ENCODE measurements around the gene CDKAL1.
"Not testable (repeated sequence)": the region's sequence is repeated elsewhere in the genome, so short reads cannot be mapped to it uniquely, and the experiment has no call there.

CDKAL1 gene

DNA sequence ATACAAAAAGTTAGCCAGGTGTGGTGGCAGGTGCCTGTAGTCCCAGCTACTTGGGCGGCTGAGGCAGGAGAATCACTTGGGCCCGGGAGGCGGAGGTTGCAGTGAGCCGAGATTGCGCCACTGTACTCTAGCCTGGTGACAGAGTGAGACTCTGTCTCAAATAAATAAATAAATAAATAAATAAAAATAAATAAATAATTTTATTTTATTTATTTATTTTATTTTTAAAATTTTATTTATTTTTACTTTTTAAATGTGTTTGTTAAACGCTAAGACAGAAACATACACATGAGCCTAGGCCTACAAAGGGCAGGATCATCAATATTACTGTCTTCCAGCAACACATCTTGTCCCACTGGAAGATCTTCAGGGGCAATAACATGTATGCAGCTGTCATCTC, 111.3 kb downstream of the CDKAL1 start:
- H3K27ac ChIP-seq (ENCODE audit: low read length, poor library complexity, severe bottlenecking); H3K14ac ChIP-seq (ENCODE audit: low read length in 2 of 2); H3K18ac ChIP-seq (ENCODE audit: low read depth in 1 of 2, low read length in 2 of 2); H3K4ac ChIP-seq (ENCODE audit: low read depth in 1 of 2, low read length in 2 of 2); H4K8ac ChIP-seq (ENCODE audit: low read length); H2BK5ac ChIP-seq (ENCODE audit: low read depth, low read length, poor library complexity, severe bottlenecking); H3K27me3 ChIP-seq (ENCODE audit: control insufficient read depth in 1 of 2, insufficient read depth in 1 of 2, low read length in 2 of 2); H3K79me1 ChIP-seq (replicated peaks; ENCODE audit: low read length, poor library complexity, severe bottlenecking); H3K4me2 ChIP-seq (ENCODE audit: low read length, poor library complexity, severe bottlenecking); H3K36me3 ChIP-seq (ENCODE audit: control insufficient read depth in 1 of 2, insufficient read depth in 2 of 2, low read depth in 1 of 2, low read length in 2 of 2); H3K4me3 ChIP-seq (ENCODE audit: insufficient read depth in 1 of 2, low read depth in 1 of 2, low read length in 2 of 2); H2BK12ac ChIP-seq (ENCODE audit: low read length in 2 of 2); H3K4me1 ChIP-seq (ENCODE audit: control insufficient read depth, insufficient read depth, low read depth, low read length); DNase-seq; H2BK120ac ChIP-seq (ENCODE audit: low read depth, low read length); H4K91ac ChIP-seq (ENCODE audit: low read length); H2AK5ac ChIP-seq (ENCODE audit: low read length, severe bottlenecking); H3K23ac ChIP-seq (ENCODE audit: low read length in 2 of 2); H2AFZ ChIP-seq (ENCODE audit: low read depth, low read length); H2BK15ac ChIP-seq (ENCODE audit: low read depth, poor library complexity, severe bottlenecking); H3K9me3 ChIP-seq (ENCODE audit: control insufficient read depth, low read length); H3K9ac ChIP-seq (ENCODE audit: low read length): not testable (repeated sequence)
- WGBS, result 79% methylated on average over 2 of the region's 6 CpGs

DNA sequence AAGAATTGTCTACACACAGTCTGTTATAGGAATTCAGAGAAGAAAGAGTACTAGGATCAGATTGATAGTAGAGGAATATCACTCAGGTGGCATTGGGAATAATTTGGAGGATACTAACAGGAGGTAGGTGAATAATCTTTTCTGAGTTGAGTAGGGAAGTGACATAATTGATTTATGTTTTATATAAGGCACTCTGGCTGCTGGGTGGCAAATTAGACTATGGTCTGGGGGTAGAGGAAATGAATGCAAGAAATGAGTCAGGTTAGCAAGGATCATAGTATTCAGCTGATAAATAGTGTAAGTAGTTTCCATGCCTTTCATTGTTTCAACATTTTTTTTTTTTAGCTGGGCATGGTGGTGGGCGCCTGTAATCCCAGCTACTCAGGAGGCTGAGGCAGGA, 113.3 kb downstream of the CDKAL1 start:
- DNase-seq, result no peak
- Histone ChIP-seq H3K27ac (ENCODE audit: low read length, poor library complexity, severe bottlenecking) (no peak overlapping the region), H3K14ac (ENCODE audit: low read length in 2 of 2) (no peak overlapping the region), H2BK5ac (ENCODE audit: low read depth, low read length, poor library complexity, severe bottlenecking) (no peak overlapping the region), H3K18ac (ENCODE audit: low read depth in 1 of 2, low read length in 2 of 2) (no peak overlapping the region), H2BK15ac (ENCODE audit: low read depth, poor library complexity, severe bottlenecking) (no peak overlapping the region), H4K91ac (ENCODE audit: low read length) (no peak overlapping the region), H2AK5ac (ENCODE audit: low read length, severe bottlenecking) (no peak overlapping the region), H4K8ac (ENCODE audit: low read length) (no peak overlapping the region), H3K9ac (ENCODE audit: low read length) (no peak overlapping the region), H3K36me3 (ENCODE audit: control insufficient read depth in 1 of 2, insufficient read depth in 2 of 2, low read depth in 1 of 2, low read length in 2 of 2) (no peaks in the 10 kb centered on the region), H3K4ac (ENCODE audit: low read depth in 1 of 2, low read length in 2 of 2) (no peak overlapping the region), H3K4me3 (ENCODE audit: insufficient read depth in 1 of 2, low read depth in 1 of 2, low read length in 2 of 2) (no peak overlapping the region), H3K9me3 (ENCODE audit: control insufficient read depth, low read length) (peaks cover 3% of the 10 kb centered on the region), H3K79me1 (replicated peaks; ENCODE audit: low read length, poor library complexity, severe bottlenecking) (peaks cover 3% of the 10 kb centered on the region), H3K27me3 (ENCODE audit: control insufficient read depth in 1 of 2, insufficient read depth in 1 of 2, low read length in 2 of 2) (no peaks in the 10 kb centered on the region), H2BK120ac (ENCODE audit: low read depth, low read length) (no peak overlapping the region), H2AFZ (ENCODE audit: low read depth, low read length) (no peak overlapping the region), H3K4me2 (ENCODE audit: low read length, poor library complexity, severe bottlenecking) (no peak overlapping the region), H2BK12ac (ENCODE audit: low read length in 2 of 2) (no peak overlapping the region), H3K23ac (ENCODE audit: low read length in 2 of 2) (no peak overlapping the region), H3K4me1 (ENCODE audit: control insufficient read depth, insufficient read depth, low read depth, low read length) (peaks cover 3% of the 10 kb centered on the region)
- WGBS, result 94% methylated on average over 1 of the region's 1 CpG

DNA sequence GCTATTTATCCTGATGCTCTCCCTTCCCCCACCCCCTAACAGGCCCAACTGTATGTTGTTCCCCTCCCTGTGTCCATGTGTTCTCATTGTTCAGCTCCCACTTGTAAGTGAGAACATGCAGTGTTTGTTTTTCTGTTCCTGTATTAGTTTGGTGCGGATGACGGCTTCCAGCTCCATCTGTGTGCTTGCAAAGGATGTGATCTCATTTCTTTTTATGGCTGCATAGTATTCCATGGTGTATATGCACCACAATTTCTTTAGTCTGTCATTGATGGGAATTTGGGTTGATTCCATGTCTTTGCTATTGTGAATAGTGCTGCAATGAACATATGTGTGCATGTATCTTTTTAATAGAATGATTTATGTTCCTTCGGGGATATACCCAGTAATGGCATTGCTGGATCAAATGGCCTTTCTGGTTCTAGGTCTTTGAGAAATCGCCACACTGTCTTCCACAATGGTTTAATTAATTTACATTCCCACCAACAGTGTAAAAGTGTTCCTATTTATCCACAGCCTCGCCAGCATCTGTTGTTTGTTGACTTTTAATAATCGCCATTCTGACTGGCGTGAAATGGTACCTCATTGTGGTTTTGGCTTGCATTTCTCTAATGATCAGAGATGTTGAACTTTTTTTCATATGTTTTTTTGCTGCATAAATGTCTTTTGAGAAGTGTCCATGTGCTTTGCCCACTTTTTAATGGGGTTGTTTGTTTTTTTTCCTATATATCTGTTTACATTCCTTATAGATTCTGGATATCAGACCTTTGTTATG, 115.6 kb downstream of the CDKAL1 start:
- not testable (repeated sequence) for H3K4ac ChIP-seq (ENCODE audit: low read depth in 1 of 2, low read length in 2 of 2); H3K9me3 ChIP-seq (ENCODE audit: control insufficient read depth, low read length); H3K23ac ChIP-seq (ENCODE audit: low read length in 2 of 2); H2BK120ac ChIP-seq (ENCODE audit: low read depth, low read length); H2BK12ac ChIP-seq (ENCODE audit: low read length in 2 of 2); H3K18ac ChIP-seq (ENCODE audit: low read depth in 1 of 2, low read length in 2 of 2); H3K4me2 ChIP-seq (ENCODE audit: low read length, poor library complexity, severe bottlenecking); H2AFZ ChIP-seq (ENCODE audit: low read depth, low read length); H2BK5ac ChIP-seq (ENCODE audit: low read depth, low read length, poor library complexity, severe bottlenecking); H3K36me3 ChIP-seq (ENCODE audit: control insufficient read depth in 1 of 2, insufficient read depth in 2 of 2, low read depth in 1 of 2, low read length in 2 of 2); H2BK15ac ChIP-seq (ENCODE audit: low read depth, poor library complexity, severe bottlenecking); H3K79me1 ChIP-seq (replicated peaks; ENCODE audit: low read length, poor library complexity, severe bottlenecking); H4K8ac ChIP-seq (ENCODE audit: low read length); H3K14ac ChIP-seq (ENCODE audit: low read length in 2 of 2); H3K4me3 ChIP-seq (ENCODE audit: insufficient read depth in 1 of 2, low read depth in 1 of 2, low read length in 2 of 2); H3K9ac ChIP-seq (ENCODE audit: low read length); H3K27ac ChIP-seq (ENCODE audit: low read length, poor library complexity, severe bottlenecking); DNase-seq; H3K27me3 ChIP-seq (ENCODE audit: control insufficient read depth in 1 of 2, insufficient read depth in 1 of 2, low read length in 2 of 2); H4K91ac ChIP-seq (ENCODE audit: low read length); H2AK5ac ChIP-seq (ENCODE audit: low read length, severe bottlenecking); H3K4me1 ChIP-seq (ENCODE audit: control insufficient read depth, insufficient read depth, low read depth, low read length)
- WGBS, result 98% methylated on average over 7 of the region's 7 CpGs

DNA sequence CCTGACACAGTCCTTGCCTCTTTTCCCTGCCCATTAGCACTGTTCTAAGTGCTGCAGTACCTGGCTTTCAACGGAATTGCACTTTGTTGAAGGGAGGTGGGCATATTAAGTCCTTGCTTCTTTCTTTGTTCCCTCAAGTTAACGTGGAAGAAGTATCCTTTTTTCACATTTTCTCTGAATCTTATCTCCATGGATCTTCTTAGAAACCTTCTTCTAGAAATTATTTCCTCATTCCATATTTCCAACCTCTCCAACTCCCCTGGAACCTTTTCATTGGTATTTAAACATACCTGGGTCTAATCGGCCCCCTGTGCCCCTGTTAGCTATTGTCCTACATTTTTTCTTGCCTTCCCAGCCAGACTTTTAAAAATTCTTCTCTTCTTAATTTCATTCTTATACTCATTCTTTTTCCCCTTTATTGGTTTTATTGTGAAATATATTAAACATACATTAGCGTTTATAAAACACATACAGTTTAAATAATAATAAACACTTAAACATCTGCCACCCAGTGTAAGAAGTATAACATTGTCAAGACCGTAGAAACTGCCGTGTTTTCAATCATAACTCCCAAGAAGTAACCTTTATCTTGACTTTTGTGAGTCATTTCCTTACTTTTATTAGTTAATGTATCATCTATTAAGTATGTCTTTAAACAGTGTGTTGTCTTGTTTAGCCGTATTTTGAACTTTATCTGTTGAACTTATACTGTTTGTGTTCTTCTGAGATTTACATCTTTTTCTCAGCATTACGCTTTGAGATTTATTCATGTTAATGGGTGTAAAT, 118.2 kb downstream of the CDKAL1 start:
- Histone ChIP-seq H2AK5ac (ENCODE audit: low read length, severe bottlenecking) (peak overlapping the region; percentile 88), H3K9me3 (ENCODE audit: control insufficient read depth, low read length) (peaks cover 3% of the 10 kb centered on the region), H2BK15ac (ENCODE audit: low read depth, poor library complexity, severe bottlenecking) (no peak overlapping the region), H3K4me3 (ENCODE audit: insufficient read depth in 1 of 2, low read depth in 1 of 2, low read length in 2 of 2) (no peak overlapping the region), H2BK120ac (ENCODE audit: low read depth, low read length) (no peak overlapping the region), H4K8ac (ENCODE audit: low read length) (no peak overlapping the region), H3K79me1 (replicated peaks; ENCODE audit: low read length, poor library complexity, severe bottlenecking) (peaks cover 4% of the 10 kb centered on the region), H2AFZ (ENCODE audit: low read depth, low read length) (no peak overlapping the region), H4K91ac (ENCODE audit: low read length) (no peak overlapping the region), H3K9ac (ENCODE audit: low read length) (no peak overlapping the region), H3K23ac (ENCODE audit: low read length in 2 of 2) (no peak overlapping the region), H2BK5ac (ENCODE audit: low read depth, low read length, poor library complexity, severe bottlenecking) (peak overlapping the region; percentile 19), H3K4me2 (ENCODE audit: low read length, poor library complexity, severe bottlenecking) (no peak overlapping the region), H3K4me1 (ENCODE audit: control insufficient read depth, insufficient read depth, low read depth, low read length) (peaks cover 11% of the 10 kb centered on the region), H2BK12ac (ENCODE audit: low read length in 2 of 2) (peak overlapping the region in 1 of 2 experiments; percentile 91), H3K36me3 (ENCODE audit: control insufficient read depth in 1 of 2, insufficient read depth in 2 of 2, low read depth in 1 of 2, low read length in 2 of 2) (no peaks in the 10 kb centered on the region), H3K4ac (ENCODE audit: low read depth in 1 of 2, low read length in 2 of 2) (no peak overlapping the region), H3K18ac (ENCODE audit: low read depth in 1 of 2, low read length in 2 of 2) (peak overlapping the region in 1 of 2 experiments; percentile 67), H3K14ac (ENCODE audit: low read length in 2 of 2) (no peak overlapping the region), H3K27ac (ENCODE audit: low read length, poor library complexity, severe bottlenecking) (peak overlapping the region; percentile 95), H3K27me3 (ENCODE audit: control insufficient read depth in 1 of 2, insufficient read depth in 1 of 2, low read length in 2 of 2) (no peaks in the 10 kb centered on the region)
- DNase-seq, result peak; percentile 72
- 54% methylated on average over 5 of the region's 8 CpGs for WGBS

All from mesenchymal stem cell (in vitro differentiated cells and primary cell).